Gastroesophageal sphincter (tissue), 4 donors: ENCODE results near the gene PAX4. TPM values are rescaled to one million over a fixed set of nuclear protein-coding genes. Genes with fewer than 3 reads are reported as not detected.

Experiments
- ATAC-seq: fragments of 150-250 bp; one replicate; pipeline ENCODE4 v1.9.1; 2016; ENCODE audit warnings: mild to moderate bottlenecking, moderate library complexity
- H3K27ac ChIP-seq, 4 donors: fragments of 200-600 bp; sonication (generic) in 3 of 4; 1 replicate in 3 of 4; 2 replicates in 1 of 4; pipeline ENCODE4 v1.5.1; 2016 to 2019
- H3K27me3 ChIP-seq: fragments of 200-600 bp; sonication (generic); one replicate; pipeline ENCODE4 v1.5.1; 2019
- H3K36me3 ChIP-seq, 2 donors: fragments of 200-600 bp; sonication (generic); one replicate each; pipeline ENCODE4 v1.5.1; 2019; ENCODE audit warnings: control low read depth in 1 of 2
- H3K4me1 ChIP-seq, 3 donors: fragments of 200-600 bp; sonication (generic); 1 replicate in 2 of 3; 2 replicates in 1 of 3; pipeline ENCODE4 v1.5.1; 2016 to 2019; ENCODE audit warnings: control low read depth in 2 of 3
- H3K4me3 ChIP-seq, 2 donors: fragments of 200-600 bp; sonication (generic); one replicate each; pipeline ENCODE4 v1.5.1; 2019; ENCODE audit warnings: mild to moderate bottlenecking in 1 of 2, moderate library complexity in 1 of 2
- H3K9me3 ChIP-seq, 3 donors: fragments of 200-600 bp; sonication (generic); one replicate each; pipeline ENCODE4 v1.5.1; 2017 to 2019; ENCODE audit warnings: control low read depth in 2 of 3
- EP300 ChIP-seq: sonication (generic); formaldehyde crosslinking; IDR thresholded peaks from one replicate; pipeline ENCODE4 v1.6.1; 2017; ENCODE audit warnings: antibody characterized with exemption, mild to moderate bottlenecking
- POLR2A ChIP-seq, 2 donors: fragments of 450-650 bp; IDR thresholded peaks; one replicate each; pipeline ENCODE4 v1.6.1; 2017; ENCODE audit warnings: antibody characterized with exemption in 2 of 2, mild to moderate bottlenecking in 2 of 2, moderate library complexity in 1 of 2
- POLR2AphosphoS5 ChIP-seq: sonication (generic); formaldehyde crosslinking; IDR thresholded peaks from one replicate; pipeline ENCODE4 v1.6.1; 2017; ENCODE audit warnings: antibody characterized with exemption
- WGBS, 2 donors: methylation state at CpG; one replicate each; pipeline ENCODE4 v1.1.5; 2018; ENCODE audit warnings: low coverage in 1 of 2; 5-methylcytosine and 5-hydroxymethylcytosine counted together
- total RNA-seq, 4 donors: library from RNA; depleted of rRNA; stranded (reverse); fragments of >200 nt; gene quantifications; one replicate each; pipeline ENCODE4 v1.1.0, GENCODE V29; 2016
- TF ChIP-seq, protein P1 (sequence below), 4 experiments: fragments of 200-600 bp in 2 of 4; fragments of 450-650 bp in 2 of 4; sonication (generic) in 1 of 4; IDR thresholded peaks; one replicate each; pipeline ENCODE4 v1.5.1; 2017 to 2019; ENCODE audit warnings: antibody characterized with exemption in 4 of 4, mild to moderate bottlenecking in 2 of 4, moderate library complexity in 2 of 4

Gene PAX4
- total RNA-seq, 4 donors from 2014 or later = not detected

DNA sequence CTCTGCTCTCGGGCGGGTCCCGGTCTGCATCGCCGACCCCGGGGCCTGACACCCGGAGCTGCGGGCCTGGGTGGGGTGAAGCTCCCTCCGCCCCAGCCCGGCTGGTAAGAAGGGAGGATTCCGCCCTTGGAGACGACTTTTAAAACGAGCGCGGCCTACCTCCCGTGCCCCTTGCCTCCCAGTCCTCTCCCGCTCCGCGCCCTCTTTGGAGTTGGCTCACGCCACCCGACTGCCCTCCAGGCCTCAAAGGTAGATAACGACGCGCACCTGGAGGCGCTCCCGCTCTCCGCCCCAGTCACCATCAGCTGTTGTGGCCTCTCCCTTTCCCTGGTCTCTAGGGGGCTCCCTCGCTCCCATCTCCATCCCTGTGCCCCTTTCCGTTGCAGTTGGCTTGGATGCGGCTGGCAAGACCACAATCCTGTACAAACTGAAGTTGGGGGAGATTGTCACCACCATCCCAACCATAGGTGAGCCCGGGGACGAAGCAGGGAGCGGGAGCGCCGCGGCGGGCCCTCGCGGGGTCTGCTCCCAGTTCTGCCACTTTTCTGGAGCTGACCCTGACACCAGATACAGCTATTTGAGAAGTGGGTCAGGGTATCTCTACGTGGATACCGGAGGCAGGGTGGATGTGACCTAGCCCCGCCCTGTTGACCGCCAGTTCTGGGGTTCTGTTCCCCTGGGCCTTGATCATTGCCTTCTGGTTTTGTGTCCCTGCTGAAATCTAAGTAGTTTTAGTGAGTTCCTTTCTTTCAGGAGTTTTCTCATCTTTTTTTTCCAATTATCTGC, 29.1 kb downstream of the PAX4 start:
- no peak for TF ChIP-seq POLR2AphosphoS5
- TF ChIP-seq, protein P1, sequence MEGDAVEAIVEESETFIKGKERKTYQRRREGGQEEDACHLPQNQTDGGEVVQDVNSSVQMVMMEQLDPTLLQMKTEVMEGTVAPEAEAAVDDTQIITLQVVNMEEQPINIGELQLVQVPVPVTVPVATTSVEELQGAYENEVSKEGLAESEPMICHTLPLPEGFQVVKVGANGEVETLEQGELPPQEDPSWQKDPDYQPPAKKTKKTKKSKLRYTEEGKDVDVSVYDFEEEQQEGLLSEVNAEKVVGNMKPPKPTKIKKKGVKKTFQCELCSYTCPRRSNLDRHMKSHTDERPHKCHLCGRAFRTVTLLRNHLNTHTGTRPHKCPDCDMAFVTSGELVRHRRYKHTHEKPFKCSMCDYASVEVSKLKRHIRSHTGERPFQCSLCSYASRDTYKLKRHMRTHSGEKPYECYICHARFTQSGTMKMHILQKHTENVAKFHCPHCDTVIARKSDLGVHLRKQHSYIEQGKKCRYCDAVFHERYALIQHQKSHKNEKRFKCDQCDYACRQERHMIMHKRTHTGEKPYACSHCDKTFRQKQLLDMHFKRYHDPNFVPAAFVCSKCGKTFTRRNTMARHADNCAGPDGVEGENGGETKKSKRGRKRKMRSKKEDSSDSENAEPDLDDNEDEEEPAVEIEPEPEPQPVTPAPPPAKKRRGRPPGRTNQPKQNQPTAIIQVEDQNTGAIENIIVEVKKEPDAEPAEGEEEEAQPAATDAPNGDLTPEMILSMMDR (IDR thresholded peaks at IDR 0.05) = peak in 2 of 4 experiments; percentile 9 to 55
- TF ChIP-seq EP300 = no peak
- TF ChIP-seq POLR2A (IDR thresholded peaks at IDR 0.05) = peak in 1 of 2 donors; percentile 1
- Histone ChIP-seq H3K4me3 (peak overlapping the region; percentile 83 to 94), H3K27ac (peak overlapping the region; percentile 88 to 95 (median 92)), H3K9me3 (no peaks in the 10 kb centered on the region), H3K36me3 (peaks cover 0 to 37% of the 10 kb centered on the region in 2 donors), H3K4me1 (peaks cover 7 to 43% (median 20%) of the 10 kb centered on the region in 3 donors), H3K27me3 (no peaks in the 10 kb centered on the region)
- peak; percentile 18 for ATAC-seq
- 0 to 16% methylated on average over 9 to 18 of the region's 43 CpGs for WGBS, 2 donors

DNA sequence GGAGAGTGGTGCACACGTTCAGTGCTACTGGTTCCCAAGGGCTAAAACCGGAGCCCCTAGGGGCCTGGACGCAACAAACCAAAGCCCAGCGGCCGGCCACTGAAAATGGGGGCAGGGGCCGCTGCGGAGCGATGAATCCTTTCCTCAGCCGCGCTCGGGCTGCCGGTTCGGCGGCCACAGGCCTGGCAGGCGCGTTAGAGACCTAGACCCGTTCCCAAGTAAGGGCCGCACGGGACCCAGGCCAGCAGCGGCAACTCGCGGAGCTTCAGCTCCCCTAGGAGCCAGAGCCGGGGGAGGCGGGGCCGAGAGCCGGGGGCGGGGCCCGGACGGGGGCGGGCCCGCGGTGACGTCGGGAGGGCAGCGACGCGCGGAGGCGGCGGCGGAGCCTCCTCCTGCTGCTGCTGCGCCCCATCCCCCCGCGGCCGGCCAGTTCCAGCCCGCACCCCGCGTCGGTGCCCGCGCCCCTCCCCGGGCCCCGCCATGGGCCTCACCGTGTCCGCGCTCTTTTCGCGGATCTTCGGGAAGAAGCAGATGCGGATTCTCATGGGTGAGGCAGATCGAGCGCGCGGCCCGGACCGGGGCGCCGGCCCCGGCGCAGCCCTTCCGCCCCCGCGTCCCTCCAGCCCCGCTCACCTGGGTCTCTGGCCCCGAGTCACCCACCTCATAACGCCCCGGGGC, 29.8 kb downstream of the PAX4 start, which contains the start of gene ARF5:
ARF5 (plus strand) TSS at position 393 of the 678 bp plus-strand sequence; CDS start at position 481, 88 bp downstream.
- TF ChIP-seq EP300 = no peak
- peak; percentile 41 to 69 for TF ChIP-seq POLR2A (IDR thresholded peaks at IDR 0.05)
- TF ChIP-seq, protein P1 (IDR thresholded peaks at IDR 0.05) = no peak
- TF ChIP-seq POLR2AphosphoS5 = peak; percentile 61
- peak; percentile 92 for ATAC-seq
- Histone ChIP-seq H3K9me3 (no peaks in the 10 kb centered on the region), H3K27ac (peak within 1 kb of the TSS; percentile 88 to 95 (median 92)), H3K4me1 (peaks cover 10 to 51% (median 27%) of the 10 kb centered on the region in 3 donors), H3K4me3 (peak within 1 kb of the TSS; percentile 83 to 94), H3K27me3 (no peaks in the 10 kb centered on the region), H3K36me3 (peaks cover 0 to 35% of the 10 kb centered on the region in 2 donors)
- no CpG with 5 or more reads among the region's 77 CpGs for WGBS, 2 donors

DNA sequence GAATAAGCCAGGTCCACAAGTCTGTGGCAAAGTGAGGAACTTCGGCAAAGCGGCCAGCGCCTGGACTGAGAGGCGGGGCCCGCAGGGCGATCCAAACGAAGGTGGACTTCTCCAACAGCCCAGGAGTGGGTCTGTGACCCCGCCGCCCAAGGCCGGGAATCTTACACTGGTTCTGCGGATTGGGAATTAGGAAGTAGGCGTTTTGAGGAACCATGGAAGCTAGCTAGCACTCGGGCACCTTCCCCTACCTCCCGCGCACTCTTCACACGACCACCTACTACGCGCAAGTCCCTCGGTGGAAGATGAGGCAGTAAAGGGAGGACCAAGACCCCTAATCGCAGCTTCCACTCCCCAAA, 30.3 kb downstream of the PAX4 start:
- peak overlapping the region; percentile 51 to 95 (median 92) for H3K27ac ChIP-seq
- H3K27me3 ChIP-seq = no peaks in the 10 kb centered on the region
- no peaks in the 10 kb centered on the region for H3K9me3 ChIP-seq
- WGBS, 2 donors = 80% methylated on average over 2 of the region's 20 CpGs; no CpG with 5 or more reads in 1 of the 2 donors
- H3K4me1 ChIP-seq = peaks cover 10 to 56% (median 31%) of the 10 kb centered on the region in 3 donors
- H3K4me3 ChIP-seq = peak overlapping the region; percentile 83 to 94
- TF ChIP-seq POLR2A (IDR thresholded peaks at IDR 0.05) = no peak
- TF ChIP-seq, protein P1 (IDR thresholded peaks at IDR 0.05) = peak in 1 of 4 experiments; percentile 6
- ATAC-seq = no peak
- peaks cover 0 to 38% of the 10 kb centered on the region in 2 donors for H3K36me3 ChIP-seq

DNA sequence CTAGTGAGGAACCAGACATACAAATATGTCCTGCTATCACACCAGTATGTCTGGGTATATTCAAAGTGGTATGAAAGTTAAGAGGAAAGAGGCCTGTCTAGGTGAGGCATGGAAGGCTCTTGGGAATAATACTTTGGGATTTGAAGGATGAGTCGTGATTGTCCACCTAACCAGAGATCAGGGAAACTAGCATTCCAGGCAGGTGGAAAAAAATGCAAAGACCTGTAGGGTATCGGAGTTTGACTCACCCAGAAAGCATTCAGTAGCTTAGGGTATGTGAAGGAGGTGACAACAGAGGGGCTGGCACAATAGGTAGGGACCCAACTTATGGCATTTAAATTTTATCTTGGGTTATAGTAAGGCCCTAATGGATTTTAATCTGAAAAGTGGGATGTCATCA, 31.6 kb downstream of the PAX4 start:
- no peak overlapping the region for H3K4me3 ChIP-seq
- no peak for TF ChIP-seq POLR2AphosphoS5
- TF ChIP-seq, protein P1 (IDR thresholded peaks at IDR 0.05) = no peak
- TF ChIP-seq POLR2A (IDR thresholded peaks at IDR 0.05) = no peak
- H3K27ac ChIP-seq = peak overlapping the region in 3 of 4 donors; percentile 89 to 96 (median 89)
- WGBS, 2 donors = 92% methylated on average over 2 of the region's 2 CpGs; no CpG with 5 or more reads in 1 of the 2 donors
- ATAC-seq = no peak
- peaks cover 10 to 69% (median 43%) of the 10 kb centered on the region in 3 donors for H3K4me1 ChIP-seq
- no peaks in the 10 kb centered on the region for H3K9me3 ChIP-seq
- peaks cover 0 to 38% of the 10 kb centered on the region in 2 donors for H3K36me3 ChIP-seq
- no peaks in the 10 kb centered on the region for H3K27me3 ChIP-seq
